ENCODE results near the gene PITX3.

DNA sequence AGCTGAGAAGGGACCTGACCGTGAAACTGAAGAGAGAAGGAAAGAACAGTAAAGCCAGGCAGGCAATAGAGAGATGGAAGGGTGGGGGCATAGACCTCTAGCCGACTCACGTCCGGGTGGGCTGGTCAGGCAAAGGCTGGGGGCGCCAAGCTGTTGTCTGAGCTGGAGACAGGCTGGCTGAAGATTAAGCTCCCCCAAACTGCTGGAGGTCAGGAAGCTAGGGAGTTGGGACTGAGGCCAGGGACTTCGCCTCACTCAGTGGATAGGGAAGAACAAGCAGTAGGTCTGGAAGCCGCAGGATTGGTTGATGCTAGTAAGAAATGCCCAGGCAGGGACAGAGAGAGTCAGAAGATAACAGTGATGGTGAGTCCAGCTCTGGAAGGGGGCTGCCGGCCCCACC is 5.3 kb downstream of the PITX3 start:
- TF ChIP-seq, protein P1, sequence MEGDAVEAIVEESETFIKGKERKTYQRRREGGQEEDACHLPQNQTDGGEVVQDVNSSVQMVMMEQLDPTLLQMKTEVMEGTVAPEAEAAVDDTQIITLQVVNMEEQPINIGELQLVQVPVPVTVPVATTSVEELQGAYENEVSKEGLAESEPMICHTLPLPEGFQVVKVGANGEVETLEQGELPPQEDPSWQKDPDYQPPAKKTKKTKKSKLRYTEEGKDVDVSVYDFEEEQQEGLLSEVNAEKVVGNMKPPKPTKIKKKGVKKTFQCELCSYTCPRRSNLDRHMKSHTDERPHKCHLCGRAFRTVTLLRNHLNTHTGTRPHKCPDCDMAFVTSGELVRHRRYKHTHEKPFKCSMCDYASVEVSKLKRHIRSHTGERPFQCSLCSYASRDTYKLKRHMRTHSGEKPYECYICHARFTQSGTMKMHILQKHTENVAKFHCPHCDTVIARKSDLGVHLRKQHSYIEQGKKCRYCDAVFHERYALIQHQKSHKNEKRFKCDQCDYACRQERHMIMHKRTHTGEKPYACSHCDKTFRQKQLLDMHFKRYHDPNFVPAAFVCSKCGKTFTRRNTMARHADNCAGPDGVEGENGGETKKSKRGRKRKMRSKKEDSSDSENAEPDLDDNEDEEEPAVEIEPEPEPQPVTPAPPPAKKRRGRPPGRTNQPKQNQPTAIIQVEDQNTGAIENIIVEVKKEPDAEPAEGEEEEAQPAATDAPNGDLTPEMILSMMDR (IDR thresholded peaks at IDR 0.05; ENCODE audit: extremely low read depth in 1 of 2, insufficient read depth in 1 of 2, low read depth in 1 of 2, low read length in 2 of 2) = no peak
- TF ChIP-seq, protein P2, sequence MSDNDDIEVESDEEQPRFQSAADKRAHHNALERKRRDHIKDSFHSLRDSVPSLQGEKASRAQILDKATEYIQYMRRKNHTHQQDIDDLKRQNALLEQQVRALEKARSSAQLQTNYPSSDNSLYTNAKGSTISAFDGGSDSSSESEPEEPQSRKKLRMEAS (IDR thresholded peaks at IDR 0.05; ENCODE audit: insufficient read depth, insufficient read length) = no peak
- TF ChIP-seq EZH2 (IDR thresholded peaks at IDR 0.05; ENCODE audit: borderline replicate concordance, low read depth, low read length, severe bottlenecking) = no peak
- no peak for TF ChIP-seq POLR2A (IDR thresholded peaks at IDR 0.05; ENCODE audit: low read depth, low read length)
- TF ChIP-seq POLR2AphosphoS5 (IDR thresholded peaks at IDR 0.05; ENCODE audit: insufficient read depth, low read depth, low read length) = no peak
- no peak for TF ChIP-seq MYC (IDR thresholded peaks at IDR 0.05; ENCODE audit: low read depth, low read length)
- TF ChIP-seq FOS (IDR thresholded peaks at IDR 0.05; ENCODE audit: borderline replicate concordance, insufficient read depth, low read length) = no peak
- TF ChIP-seq JUN (IDR thresholded peaks at IDR 0.05; ENCODE audit: borderline replicate concordance, insufficient read depth, insufficient read length, low read depth) = no peak
